Measurements from ENCODE around the gene FAM53B.

FAM53B gene

GRCh38 chr10:124742413-124743190, 1.6 kb downstream of the FAM53B start:
- peak overlapping the region; percentile 81 for H3K4me3 ChIP-seq (ENCODE audit: insufficient read depth, low read depth, low read length, poor library complexity, severe bottlenecking)
- H3K27ac ChIP-seq (ENCODE audit: insufficient read depth, low read length, poor library complexity, severe bottlenecking): peak overlapping the region; percentile 80
- no peaks in the 10 kb centered on the region for H3K9me3 ChIP-seq (ENCODE audit: control insufficient read depth, low read length)
- no peaks in the 10 kb centered on the region for H3K36me3 ChIP-seq (ENCODE audit: control insufficient read depth, insufficient read depth, low read length)
- no peak for DNase-seq
- H3K4me1 ChIP-seq (ENCODE audit: control insufficient read depth, insufficient read depth, low read length, poor library complexity, severe bottlenecking): peaks cover 58% of the 10 kb centered on the region
- H3K27me3 ChIP-seq (replicated peaks; ENCODE audit: control insufficient read depth, insufficient read depth, low read length, poor library complexity, severe bottlenecking): no peaks in the 10 kb centered on the region

DNA sequence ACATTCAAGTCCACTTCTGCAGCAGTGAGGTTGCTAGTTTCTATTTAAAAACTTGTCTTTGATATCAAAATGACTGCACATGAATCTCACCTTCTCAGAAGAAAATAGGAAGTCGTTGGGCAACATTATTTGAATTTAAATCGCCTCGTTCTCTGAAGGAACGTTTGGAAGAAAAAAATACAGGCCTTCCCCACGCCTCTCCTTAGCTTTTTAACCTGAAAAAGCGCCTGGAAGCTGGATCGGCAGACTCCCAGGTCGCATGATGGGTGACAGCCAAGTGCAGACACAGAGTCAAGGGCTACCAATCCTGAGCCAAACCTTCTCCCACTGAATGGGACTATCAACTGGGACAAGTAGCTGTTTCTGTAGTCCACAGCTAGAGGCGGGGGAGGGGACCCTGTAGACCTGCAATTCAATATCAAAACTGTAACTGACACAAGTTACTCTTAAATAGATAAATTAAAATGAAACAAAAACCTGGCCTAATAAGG, 2.2 kb downstream of the FAM53B start:
- no peak for DNase-seq
- Histone ChIP-seq H3K4me1 (ENCODE audit: control insufficient read depth, insufficient read depth, low read length, poor library complexity, severe bottlenecking) (peaks cover 64% of the 10 kb centered on the region), H3K9me3 (ENCODE audit: control insufficient read depth, low read length) (no peaks in the 10 kb centered on the region), H3K27me3 (replicated peaks; ENCODE audit: control insufficient read depth, insufficient read depth, low read length, poor library complexity, severe bottlenecking) (no peaks in the 10 kb centered on the region), H3K4me3 (ENCODE audit: insufficient read depth, low read depth, low read length, poor library complexity, severe bottlenecking) (peak overlapping the region; percentile 81), H3K36me3 (ENCODE audit: control insufficient read depth, insufficient read depth, low read length) (no peaks in the 10 kb centered on the region), H3K27ac (ENCODE audit: insufficient read depth, low read length, poor library complexity, severe bottlenecking) (peak overlapping the region; percentile 80)

- no peaks in the 10 kb centered on the region for H3K9me3 ChIP-seq (ENCODE audit: control insufficient read depth, low read length)
- H3K4me3 ChIP-seq (ENCODE audit: insufficient read depth, low read depth, low read length, poor library complexity, severe bottlenecking): peak overlapping the region; percentile 81
- peak overlapping the region; percentile 80 for H3K27ac ChIP-seq (ENCODE audit: insufficient read depth, low read length, poor library complexity, severe bottlenecking)
- H3K27me3 ChIP-seq (replicated peaks; ENCODE audit: control insufficient read depth, insufficient read depth, low read length, poor library complexity, severe bottlenecking): no peaks in the 10 kb centered on the region
- peaks cover 70% of the 10 kb centered on the region for H3K4me1 ChIP-seq (ENCODE audit: control insufficient read depth, insufficient read depth, low read length, poor library complexity, severe bottlenecking)
- DNase-seq: peak; percentile 50 to 70 (median 57)
- H3K36me3 ChIP-seq (ENCODE audit: control insufficient read depth, insufficient read depth, low read length): no peaks in the 10 kb centered on the region
Measured at GRCh38 chr10:124741281-124741921, 2.8 kb downstream of the FAM53B start.

- H3K9me3 ChIP-seq (ENCODE audit: control insufficient read depth, low read length): no peaks in the 10 kb centered on the region
- DNase-seq: no peak
- peaks cover 78% of the 10 kb centered on the region for H3K4me1 ChIP-seq (ENCODE audit: control insufficient read depth, insufficient read depth, low read length, poor library complexity, severe bottlenecking)
- H3K4me3 ChIP-seq (ENCODE audit: insufficient read depth, low read depth, low read length, poor library complexity, severe bottlenecking): peak overlapping the region; percentile 81
- no peaks in the 10 kb centered on the region for H3K27me3 ChIP-seq (replicated peaks; ENCODE audit: control insufficient read depth, insufficient read depth, low read length, poor library complexity, severe bottlenecking)
- H3K36me3 ChIP-seq (ENCODE audit: control insufficient read depth, insufficient read depth, low read length): no peaks in the 10 kb centered on the region
- H3K27ac ChIP-seq (ENCODE audit: insufficient read depth, low read length, poor library complexity, severe bottlenecking): peak overlapping the region; percentile 80
Measured at GRCh38 chr10:124740369-124741280, 3.6 kb downstream of the FAM53B start.

DNA sequence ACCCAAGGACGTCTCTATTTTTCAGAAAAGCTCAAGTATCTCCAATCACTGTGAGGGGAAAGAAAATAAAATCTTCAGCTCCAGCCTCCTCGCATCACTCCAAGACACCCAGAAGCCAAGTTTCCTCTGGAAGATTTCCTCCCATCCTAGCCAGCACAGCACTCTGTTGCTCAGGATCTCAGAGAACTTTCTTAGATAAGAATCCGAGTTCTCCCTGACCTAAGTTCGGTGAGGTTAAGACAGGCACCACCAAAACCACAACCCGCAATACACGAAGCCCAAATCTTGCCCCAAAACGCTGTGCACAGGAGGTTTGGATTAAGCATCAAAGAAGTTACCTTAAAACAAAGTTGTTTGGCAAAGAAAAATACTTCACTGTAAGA, 4.2 kb downstream of the FAM53B start:
- no peaks in the 10 kb centered on the region for H3K9me3 ChIP-seq (ENCODE audit: control insufficient read depth, low read length)
- H3K4me1 ChIP-seq (ENCODE audit: control insufficient read depth, insufficient read depth, low read length, poor library complexity, severe bottlenecking): peaks cover 78% of the 10 kb centered on the region

GRCh38 chr10:124739119-124739921, 4.9 kb downstream of the FAM53B start:
- peak overlapping the region; percentile 23 for H3K4me3 ChIP-seq (ENCODE audit: insufficient read depth, low read depth, low read length, poor library complexity, severe bottlenecking)
- H3K36me3 ChIP-seq (ENCODE audit: control insufficient read depth, insufficient read depth, low read length): no peaks in the 10 kb centered on the region
- H3K27me3 ChIP-seq (replicated peaks; ENCODE audit: control insufficient read depth, insufficient read depth, low read length, poor library complexity, severe bottlenecking): no peaks in the 10 kb centered on the region
- no peaks in the 10 kb centered on the region for H3K9me3 ChIP-seq (ENCODE audit: control insufficient read depth, low read length)
- H3K4me1 ChIP-seq (ENCODE audit: control insufficient read depth, insufficient read depth, low read length, poor library complexity, severe bottlenecking): peaks cover 80% of the 10 kb centered on the region
- no peak for DNase-seq
- H3K27ac ChIP-seq (ENCODE audit: insufficient read depth, low read length, poor library complexity, severe bottlenecking): peak overlapping the region; percentile 80

More for the DNA sequence above, 4.2 kb downstream of the FAM53B start:
- no peak for DNase-seq
- H3K36me3 ChIP-seq (ENCODE audit: control insufficient read depth, insufficient read depth, low read length): no peaks in the 10 kb centered on the region
- peak overlapping the region; percentile 80 for H3K27ac ChIP-seq (ENCODE audit: insufficient read depth, low read length, poor library complexity, severe bottlenecking)
- H3K4me3 ChIP-seq (ENCODE audit: insufficient read depth, low read depth, low read length, poor library complexity, severe bottlenecking): peak overlapping the region; percentile 81
- H3K27me3 ChIP-seq (replicated peaks; ENCODE audit: control insufficient read depth, insufficient read depth, low read length, poor library complexity, severe bottlenecking): no peaks in the 10 kb centered on the region

GRCh38 chr10:124738441-124738840, 5.7 kb downstream of the FAM53B start:
- Histone ChIP-seq H3K4me1 (ENCODE audit: control insufficient read depth, insufficient read depth, low read length, poor library complexity, severe bottlenecking) (peaks cover 89% of the 10 kb centered on the region), H3K4me3 (ENCODE audit: insufficient read depth, low read depth, low read length, poor library complexity, severe bottlenecking) (no peak overlapping the region), H3K27me3 (replicated peaks; ENCODE audit: control insufficient read depth, insufficient read depth, low read length, poor library complexity, severe bottlenecking) (no peaks in the 10 kb centered on the region), H3K27ac (ENCODE audit: insufficient read depth, low read length, poor library complexity, severe bottlenecking) (no peak overlapping the region), H3K36me3 (ENCODE audit: control insufficient read depth, insufficient read depth, low read length) (no peaks in the 10 kb centered on the region), H3K9me3 (ENCODE audit: control insufficient read depth, low read length) (no peaks in the 10 kb centered on the region)
- DNase-seq: no peak

DNA sequence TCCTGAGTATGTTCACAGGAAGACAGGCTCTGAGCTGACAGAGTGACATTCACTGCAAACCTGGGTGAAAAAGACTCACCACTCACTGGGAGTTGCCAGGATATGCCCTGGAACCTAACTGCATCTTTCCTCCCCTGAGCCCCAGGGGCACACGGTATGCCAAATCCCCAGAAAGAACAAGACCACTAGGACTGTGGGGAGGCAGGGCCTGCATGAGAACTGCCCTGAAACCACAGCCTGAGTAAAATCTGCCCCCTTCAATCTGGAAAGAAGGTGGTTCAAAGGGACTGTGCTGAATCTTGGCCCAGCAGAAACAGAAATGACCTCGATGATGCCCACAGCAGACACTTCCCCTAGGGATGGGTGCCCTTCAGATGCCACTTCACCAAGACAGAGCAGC, 6.5 kb downstream of the FAM53B start:
- DNase-seq: no peak
- H3K36me3 ChIP-seq (ENCODE audit: control insufficient read depth, insufficient read depth, low read length): no peaks in the 10 kb centered on the region
- H3K27ac ChIP-seq (ENCODE audit: insufficient read depth, low read length, poor library complexity, severe bottlenecking): peak overlapping the region; percentile 43
- no peak overlapping the region for H3K4me3 ChIP-seq (ENCODE audit: insufficient read depth, low read depth, low read length, poor library complexity, severe bottlenecking)
- no peaks in the 10 kb centered on the region for H3K27me3 ChIP-seq (replicated peaks; ENCODE audit: control insufficient read depth, insufficient read depth, low read length, poor library complexity, severe bottlenecking)
- H3K4me1 ChIP-seq (ENCODE audit: control insufficient read depth, insufficient read depth, low read length, poor library complexity, severe bottlenecking): peaks cover 97% of the 10 kb centered on the region
- no peaks in the 10 kb centered on the region for H3K9me3 ChIP-seq (ENCODE audit: control insufficient read depth, low read length)

DNA sequence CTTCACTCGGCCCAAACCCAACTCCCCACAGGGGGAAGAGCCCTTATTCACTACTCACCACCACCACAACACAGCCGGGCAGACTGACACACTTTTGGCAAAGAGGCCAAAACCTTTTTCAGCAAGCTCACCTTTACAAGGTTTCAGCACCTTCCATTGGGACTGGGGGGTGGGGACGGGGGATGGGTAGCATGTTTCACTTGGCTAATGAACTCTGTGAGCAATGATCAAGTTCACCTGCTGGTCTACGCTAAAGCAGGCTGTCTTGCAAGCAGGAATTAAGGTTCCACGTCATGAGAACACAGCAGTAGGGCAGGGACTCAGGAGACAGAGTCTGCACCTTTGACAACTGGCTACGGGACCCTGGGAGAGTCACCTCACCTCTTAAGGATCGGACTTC, 7.0 kb downstream of the FAM53B start:
- no peaks in the 10 kb centered on the region for H3K27me3 ChIP-seq (replicated peaks; ENCODE audit: control insufficient read depth, insufficient read depth, low read length, poor library complexity, severe bottlenecking)
- no peak for DNase-seq
- no peaks in the 10 kb centered on the region for H3K9me3 ChIP-seq (ENCODE audit: control insufficient read depth, low read length)
- peak overlapping the region; percentile 43 for H3K27ac ChIP-seq (ENCODE audit: insufficient read depth, low read length, poor library complexity, severe bottlenecking)
- H3K4me3 ChIP-seq (ENCODE audit: insufficient read depth, low read depth, low read length, poor library complexity, severe bottlenecking): no peak overlapping the region
- peaks cover 100% of the 10 kb centered on the region for H3K4me1 ChIP-seq (ENCODE audit: control insufficient read depth, insufficient read depth, low read length, poor library complexity, severe bottlenecking)
- no peaks in the 10 kb centered on the region for H3K36me3 ChIP-seq (ENCODE audit: control insufficient read depth, insufficient read depth, low read length)
